ENCODE measurements around the gene MAPK8IP1.
"Not testable (repeated sequence)": the region's sequence is repeated elsewhere in the genome, so short reads cannot be mapped to it uniquely, and the experiment has no call there.

Gene MAPK8IP1

GRCh38 chr11:45885274-45885920, at the start of gene MAPK8IP1:
TSS of gene MAPK8IP1 (plus strand) at chr11:45885651. CDS start at chr11:45885821, 170 bp downstream.
- TF ChIP-seq CSDC2 (CRISPR knock-in tag; IDR thresholded peaks at IDR 0.05) (peak; percentile 27; the same call in 1 of the 2 replicates), GLIS3 (CRISPR knock-in tag; IDR thresholded peaks at IDR 0.05) (no peak)
- peak; percentile 52 for ATAC-seq

GRCh38 chr11:45839204-45839603, 46.2 kb upstream of the MAPK8IP1 start:
- TF ChIP-seq ZFP30 (CRISPR knock-in tag; IDR thresholded peaks at IDR 0.05) (no peak), CSRNP3 (CRISPR knock-in tag; IDR thresholded peaks at IDR 0.05) (no peak), ZFP3 (CRISPR knock-in tag; IDR thresholded peaks at IDR 0.05) (no peak), RARB (CRISPR knock-in tag; IDR thresholded peaks at IDR 0.05) (no peak), TSHZ2 (CRISPR knock-in tag; IDR thresholded peaks at IDR 0.05) (no peak), BACH2 (CRISPR knock-in tag; IDR thresholded peaks at IDR 0.05; ENCODE audit: borderline replicate concordance) (no peak), TCF4 (CRISPR knock-in tag; IDR thresholded peaks at IDR 0.05; ENCODE audit: borderline replicate concordance) (no peak), ZNF565 (CRISPR knock-in tag; conservative IDR thresholded peaks at IDR 0.05; ENCODE audit: low read depth) (no peak)
- ATAC-seq, result no peak

- not testable (repeated sequence) for ATAC-seq
Measured at GRCh38 chr11:45840251-45840650, 45.2 kb upstream of the MAPK8IP1 start.

GRCh38 chr11:45843158-45843924, 42.1 kb upstream of the MAPK8IP1 start:
- peak; percentile 68 for ATAC-seq
- TF ChIP-seq TCF4 (CRISPR knock-in tag; IDR thresholded peaks at IDR 0.05; ENCODE audit: borderline replicate concordance) (no peak), PPARA (CRISPR knock-in tag; IDR thresholded peaks at IDR 0.05; ENCODE audit: borderline replicate concordance) (no peak), TSHZ2 (CRISPR knock-in tag; IDR thresholded peaks at IDR 0.05) (no peak), TOX (CRISPR knock-in tag; IDR thresholded peaks at IDR 0.05; ENCODE audit: borderline replicate concordance) (no peak), ARNTL (CRISPR knock-in tag; IDR thresholded peaks at IDR 0.05; ENCODE audit: borderline replicate concordance, low read depth) (no peak), ZNF70 (CRISPR knock-in tag; IDR thresholded peaks at IDR 0.05) (no peak), CREB5 (CRISPR knock-in tag; IDR thresholded peaks at IDR 0.05; ENCODE audit: low read depth) (no peak), SNAI2 (CRISPR knock-in tag; IDR thresholded peaks at IDR 0.05) (no peak), ZFP3 (CRISPR knock-in tag; IDR thresholded peaks at IDR 0.05) (no peak), ISL1 (CRISPR knock-in tag; IDR thresholded peaks at IDR 0.05) (no peak), BACH2 (CRISPR knock-in tag; IDR thresholded peaks at IDR 0.05; ENCODE audit: borderline replicate concordance) (no peak), RARB (CRISPR knock-in tag; IDR thresholded peaks at IDR 0.05) (no peak), GLIS3 (CRISPR knock-in tag; IDR thresholded peaks at IDR 0.05) (no peak), POU6F1 (CRISPR knock-in tag; IDR thresholded peaks at IDR 0.05; ENCODE audit: borderline replicate concordance, low read depth) (no peak), ZC3H10 (CRISPR knock-in tag; IDR thresholded peaks at IDR 0.05) (no peak)

Measured in SK-N-SH treated with all-trans-retinoic acid at 6 μM for 48 hours (cell line).